Erythroblast (primary cell): ENCODE measurements around the gene UPF1.

ENCODE experiments used
- GATA1 ChIP-seq: IDR thresholded peaks from 2 replicates; pipeline ENCODE4 v1.6.1; 2011; ENCODE audit warnings: low read depth, mild to moderate bottlenecking, control low read depth, low read length, moderate library complexity
- POLR2A ChIP-seq: IDR thresholded peaks from 2 replicates; pipeline ENCODE4 v1.6.1; 2011; ENCODE audit warnings: mild to moderate bottlenecking, low read length

DNA sequence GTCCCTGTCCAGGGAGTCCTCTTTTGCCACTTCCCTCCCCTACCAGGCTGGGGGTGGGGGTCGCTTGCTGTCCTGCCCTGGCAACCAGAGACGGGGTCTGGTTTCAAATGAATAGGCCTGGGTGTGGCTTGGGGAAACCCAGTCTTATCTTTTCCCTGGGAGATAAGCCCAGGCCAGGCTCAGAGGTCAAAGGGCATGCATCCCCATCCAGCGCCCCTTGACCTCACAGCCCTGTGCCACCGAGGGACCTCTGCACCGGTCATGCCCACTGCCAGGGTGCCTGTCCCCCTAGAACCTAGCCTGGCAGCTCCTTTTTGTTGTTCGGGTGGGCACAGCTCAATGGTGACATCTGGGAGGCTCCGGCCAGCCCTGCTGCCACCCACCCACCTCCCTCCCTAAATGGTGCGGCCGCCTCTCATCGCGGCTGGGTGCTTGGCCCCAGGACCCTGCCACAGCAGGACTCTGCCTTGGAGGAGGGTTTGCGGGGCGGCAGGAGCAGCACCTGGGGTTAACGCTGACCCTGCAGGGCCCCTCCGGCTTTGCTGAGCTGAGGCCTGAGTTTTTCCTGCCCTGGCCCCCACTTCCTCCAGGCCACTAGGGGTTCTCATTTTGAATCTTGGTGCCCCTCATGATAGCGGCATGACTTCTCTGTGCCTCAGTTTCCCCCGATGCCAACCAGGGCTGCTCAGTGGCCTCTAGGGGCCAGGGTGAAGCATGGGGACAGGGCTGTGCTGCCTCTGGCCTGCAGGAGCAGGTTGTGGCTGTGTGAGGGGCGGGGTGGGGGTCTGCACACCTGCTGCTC lies 67.0 kb downstream of the UPF1 start:
- TF ChIP-seq POLR2A (no peak), GATA1 (no peak)
